ENCODE measurements around the gene TADA2B.

Gene TADA2B, protein sequence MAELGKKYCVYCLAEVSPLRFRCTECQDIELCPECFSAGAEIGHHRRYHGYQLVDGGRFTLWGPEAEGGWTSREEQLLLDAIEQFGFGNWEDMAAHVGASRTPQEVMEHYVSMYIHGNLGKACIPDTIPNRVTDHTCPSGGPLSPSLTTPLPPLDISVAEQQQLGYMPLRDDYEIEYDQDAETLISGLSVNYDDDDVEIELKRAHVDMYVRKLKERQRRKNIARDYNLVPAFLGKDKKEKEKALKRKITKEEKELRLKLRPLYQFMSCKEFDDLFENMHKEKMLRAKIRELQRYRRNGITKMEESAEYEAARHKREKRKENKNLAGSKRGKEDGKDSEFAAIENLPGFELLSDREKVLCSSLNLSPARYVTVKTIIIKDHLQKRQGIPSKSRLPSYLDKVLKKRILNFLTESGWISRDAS

DNA sequence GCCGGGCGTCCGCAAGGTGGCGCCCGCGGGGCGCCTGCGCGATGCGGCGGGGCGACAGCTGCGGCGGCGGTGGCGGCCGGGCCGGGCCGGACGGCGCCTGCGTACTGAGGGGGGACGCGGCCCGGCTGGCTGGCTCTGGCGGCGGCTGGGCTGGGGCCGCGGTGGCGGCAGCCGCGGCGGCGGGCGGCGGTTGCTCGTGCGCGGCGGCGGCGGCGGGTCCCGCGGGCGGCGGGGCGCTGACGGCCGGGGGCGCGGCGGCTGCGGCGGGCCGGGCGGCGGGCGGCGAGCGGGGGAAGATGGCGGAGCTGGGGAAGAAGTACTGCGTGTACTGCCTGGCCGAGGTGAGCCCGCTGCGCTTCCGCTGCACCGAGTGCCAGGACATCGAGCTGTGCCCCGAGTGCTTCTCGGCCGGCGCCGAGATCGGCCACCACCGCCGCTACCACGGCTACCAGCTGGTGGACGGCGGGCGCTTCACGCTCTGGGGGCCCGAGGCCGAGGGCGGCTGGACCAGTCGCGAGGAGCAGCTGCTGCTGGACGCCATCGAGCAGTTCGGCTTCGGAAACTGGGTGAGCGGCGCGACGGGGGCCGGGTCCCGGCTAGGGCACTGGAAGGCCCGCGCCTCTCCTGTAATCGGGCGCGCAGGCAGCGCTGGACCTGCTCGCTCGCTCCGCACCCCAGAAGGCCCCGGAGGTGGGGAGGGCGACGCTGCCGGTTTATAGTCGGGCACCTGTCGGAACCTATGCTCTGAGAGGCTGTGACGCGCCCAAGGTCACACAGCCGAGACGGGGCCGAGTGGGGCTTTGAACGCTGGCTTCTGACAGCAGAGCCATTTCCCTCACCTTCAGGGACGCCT lies at the start of gene TADA2B:
TSS of gene TADA2B (plus strand) at position 89 of the 853 bp plus-strand sequence. CDS start at position 297, 208 bp downstream.
- DNase-seq (ENCODE audit: low read depth): no peak

DNA sequence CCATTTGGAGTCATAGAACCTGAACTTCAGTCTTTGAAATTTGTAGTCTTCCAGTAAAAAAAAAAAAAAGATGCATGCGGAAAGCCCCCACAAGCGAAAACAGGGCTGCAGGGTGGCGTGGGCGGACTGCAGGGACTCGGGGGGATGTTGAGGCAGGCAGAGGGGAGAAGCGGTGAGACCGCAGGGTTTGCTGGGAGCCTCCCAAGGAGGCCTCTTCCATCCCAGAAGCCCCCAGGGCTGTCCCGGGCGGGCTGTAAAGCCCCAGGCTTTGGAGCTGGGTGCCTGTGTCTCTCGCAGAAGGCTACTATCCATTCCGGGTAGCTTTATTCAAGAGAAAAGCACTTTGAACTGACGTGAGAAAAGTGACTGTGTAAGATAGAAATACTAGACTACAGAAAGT lies 46.7 kb upstream of the TADA2B start:
- no peak for DNase-seq (ENCODE audit: low read depth)

DNA sequence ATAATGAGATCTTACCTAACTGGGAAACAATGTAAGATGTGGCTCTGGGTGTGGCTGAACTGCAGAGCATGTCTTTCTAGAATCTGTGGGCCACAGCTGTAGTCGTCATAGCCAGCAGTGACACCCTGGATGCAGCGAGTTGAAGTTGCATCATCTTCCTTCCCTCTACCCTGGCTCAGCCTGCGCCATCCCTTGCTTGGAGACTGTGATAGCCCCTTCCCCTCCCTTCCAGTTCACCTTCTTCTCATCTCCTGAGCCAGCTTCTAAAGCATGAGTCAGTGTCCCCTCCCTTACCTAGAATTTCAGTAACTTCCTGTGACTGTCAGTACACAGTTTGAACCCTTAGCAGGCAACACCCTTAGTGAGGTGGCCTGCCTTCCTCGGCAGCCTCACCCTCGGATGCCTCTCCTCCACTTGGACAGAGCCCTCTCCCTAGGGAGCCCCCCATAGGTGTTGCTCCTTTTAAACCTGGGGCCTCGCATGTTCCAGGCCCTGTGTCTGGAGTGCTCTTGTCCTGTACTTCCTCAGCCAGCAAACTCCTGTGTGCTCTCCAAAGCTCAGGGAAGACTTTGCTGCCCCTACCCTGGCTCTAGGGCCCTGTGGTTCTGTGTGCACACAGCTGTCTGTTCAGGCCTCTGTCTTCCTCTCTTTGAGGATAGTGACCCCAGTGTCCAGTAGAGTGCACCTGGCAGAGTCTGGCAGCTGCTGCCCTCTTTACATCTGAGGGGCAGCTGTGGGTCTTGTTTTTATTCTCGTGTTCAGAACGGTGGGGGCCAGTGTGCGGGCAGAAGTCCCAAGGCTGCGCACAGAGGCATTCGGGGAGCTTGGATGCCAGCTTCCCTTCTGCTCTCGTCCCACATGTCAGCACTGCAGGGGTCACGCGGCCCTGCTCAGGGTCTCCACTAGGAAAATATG lies 43.7 kb upstream of the TADA2B start:
- DNase-seq (ENCODE audit: low read depth): no peak

- no peak for DNase-seq (ENCODE audit: low read depth)
Measured at GRCh38 chr4:7000421-7001176, 42.6 kb upstream of the TADA2B start.

DNA sequence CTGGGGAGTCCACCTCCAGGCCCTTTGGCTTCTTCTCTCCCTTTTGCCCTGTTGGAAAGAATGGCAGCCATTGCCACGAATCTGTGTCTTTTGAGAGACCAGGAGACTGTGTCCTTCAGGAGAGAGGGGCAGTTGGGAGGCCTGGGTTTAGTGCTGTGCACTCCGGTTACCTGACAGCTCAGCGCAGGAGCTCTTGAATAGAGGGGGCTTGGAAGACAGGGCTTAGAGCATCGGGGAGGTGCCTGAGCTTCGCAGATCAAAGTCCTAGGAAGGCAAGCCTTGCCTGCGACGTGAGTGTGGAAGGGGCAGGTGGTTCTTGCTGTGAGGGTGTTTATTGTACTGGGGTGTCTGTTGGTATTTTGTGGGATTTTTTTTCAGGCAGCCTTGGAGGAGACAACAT lies 41.9 kb upstream of the TADA2B start:
- DNase-seq (ENCODE audit: low read depth): no peak

GRCh38 chr4:7002336-7002735 lies 40.8 kb upstream of the TADA2B start:
- DNase-seq (ENCODE audit: low read depth): no peak

GRCh38 chr4:7003176-7003878 lies 39.8 kb upstream of the TADA2B start:
- no peak for DNase-seq (ENCODE audit: low read depth)

GRCh38 chr4:7003879-7004240 lies 39.3 kb upstream of the TADA2B start:
- no peak for DNase-seq (ENCODE audit: low read depth)

DNA sequence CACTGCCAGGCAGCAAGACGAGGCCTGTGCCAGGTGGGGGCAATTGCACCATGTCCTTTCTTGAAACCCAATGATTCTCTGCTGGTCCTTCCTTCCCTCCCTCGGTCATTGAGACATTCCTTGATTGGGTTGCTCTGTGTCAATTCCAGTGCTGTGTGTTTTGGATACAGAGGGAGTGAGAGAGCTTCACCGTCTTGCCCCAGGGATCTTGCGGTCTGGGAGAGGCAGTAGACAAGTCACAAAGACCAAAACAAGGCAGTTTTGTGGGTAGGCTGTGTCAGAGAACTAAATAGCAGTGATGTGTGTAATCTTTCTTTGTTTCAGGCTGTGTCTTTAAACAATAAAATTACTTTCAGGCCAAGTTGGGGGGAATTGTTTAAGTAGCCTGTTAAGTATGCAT lies 38.8 kb upstream of the TADA2B start:
- no peak for DNase-seq (ENCODE audit: low read depth)

GRCh38 chr4:7005571-7005970 lies 37.6 kb upstream of the TADA2B start:
- no peak for DNase-seq (ENCODE audit: low read depth)

- DNase-seq (ENCODE audit: low read depth): no peak
Measured at GRCh38 chr4:7006411-7006810, 36.8 kb upstream of the TADA2B start.

- no peak for DNase-seq (ENCODE audit: low read depth)
Measured at GRCh38 chr4:7007142-7007907, 35.8 kb upstream of the TADA2B start.

DNA sequence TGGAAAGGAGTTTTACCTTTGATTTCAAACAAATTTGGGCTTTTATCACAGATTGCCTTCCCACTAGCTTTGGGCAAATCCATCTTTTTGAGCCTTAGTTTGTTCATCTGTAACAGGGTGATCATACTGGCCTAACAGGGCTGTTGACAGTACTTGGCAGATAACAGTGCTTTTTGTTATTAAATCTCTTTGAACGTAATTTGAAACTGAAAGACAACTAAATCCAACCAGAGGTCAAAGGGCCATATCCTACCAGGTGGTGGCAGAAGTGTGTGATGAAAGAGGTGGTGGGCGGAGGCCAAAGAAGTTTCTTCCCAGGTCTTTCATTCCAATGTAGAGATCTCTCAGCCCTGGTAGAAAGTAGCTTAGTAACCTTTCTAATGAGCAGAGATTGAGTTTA lies 35.2 kb upstream of the TADA2B start:
- DNase-seq (ENCODE audit: low read depth): no peak

- DNase-seq (ENCODE audit: low read depth): no peak
Measured at GRCh38 chr4:7009564-7009963, 33.6 kb upstream of the TADA2B start.

DNA sequence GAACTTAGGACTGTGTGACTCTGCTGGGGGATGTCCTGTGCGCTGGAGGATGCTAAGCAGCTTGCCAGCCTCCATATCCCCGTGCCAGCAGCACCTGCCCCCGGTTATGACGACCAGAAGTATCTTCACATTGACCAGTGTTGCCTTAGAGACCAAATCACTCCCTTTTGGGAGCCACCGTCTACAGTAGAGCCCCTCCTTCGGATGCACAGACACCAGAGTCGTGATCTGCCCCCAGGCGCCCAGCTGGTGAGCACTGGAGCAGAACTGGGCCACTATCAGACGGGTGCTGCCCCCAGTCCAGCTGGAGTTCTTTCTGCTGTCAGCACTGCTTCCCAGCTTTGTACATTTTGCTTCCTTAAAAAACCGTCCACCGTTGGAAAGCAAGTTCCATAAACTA lies 30.0 kb upstream of the TADA2B start:
- DNase-seq (ENCODE audit: low read depth): no peak

- DNase-seq (ENCODE audit: low read depth): no peak
Measured at GRCh38 chr4:7014815-7015214, 28.4 kb upstream of the TADA2B start.

- no peak for DNase-seq (ENCODE audit: low read depth)
Measured at GRCh38 chr4:7015383-7016035, 27.7 kb upstream of the TADA2B start.

- DNase-seq (ENCODE audit: low read depth): no peak
Measured at GRCh38 chr4:7016086-7016485, 27.1 kb upstream of the TADA2B start.

DNA sequence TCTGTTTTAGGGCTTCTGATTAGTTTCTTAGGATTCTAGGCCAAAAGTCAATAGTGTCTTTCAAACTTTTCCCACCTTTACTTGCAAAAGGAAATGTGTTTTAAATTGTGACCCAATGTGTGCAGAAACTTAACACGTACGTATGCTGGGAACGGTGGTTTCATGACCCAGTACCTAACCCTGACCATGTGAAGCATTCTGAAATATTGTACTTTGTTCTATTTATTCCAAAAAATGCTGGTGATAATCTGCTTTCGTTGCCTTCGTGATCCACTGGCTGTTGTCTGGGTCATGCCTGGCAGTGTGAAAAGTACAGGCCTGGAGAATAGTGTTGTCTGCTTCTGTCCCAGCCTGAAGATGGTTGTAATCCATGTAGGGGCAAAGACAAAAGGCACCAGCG lies 26.7 kb upstream of the TADA2B start:
- no peak for DNase-seq (ENCODE audit: low read depth)
